Retina (tissue), 1 donor: ENCODE results near the gene SPECC1L.

Experiments
- DNase-seq: peaks from one replicate; pipeline ENCODE4 v3.0.0-alpha.2; 2016

SPECC1L gene

GRCh38 chr22:24416095-24416494 lies 145.5 kb downstream of the SPECC1L start:
- DNase-seq = no peak

DNA sequence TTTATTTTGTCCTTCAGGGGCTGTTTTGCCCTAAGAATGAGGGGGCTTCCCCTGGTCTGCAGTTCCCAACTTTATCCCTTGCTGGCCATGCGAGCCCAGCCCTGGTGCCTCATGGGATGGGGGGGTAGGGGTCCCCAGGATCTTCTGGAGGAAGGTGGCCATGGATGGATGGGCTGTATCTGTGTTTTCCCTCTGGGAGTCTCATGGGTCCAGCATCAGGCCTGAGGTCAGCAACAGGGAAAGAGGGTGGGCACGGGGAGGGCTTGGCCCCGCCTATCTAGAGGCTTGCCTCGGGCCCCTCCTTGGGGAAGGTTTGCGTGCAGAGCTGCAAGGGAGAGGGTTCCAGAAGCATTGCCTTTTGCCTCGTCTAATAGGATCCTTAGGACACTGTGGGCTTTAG lies 146.0 kb downstream of the SPECC1L start:
- no peak for DNase-seq

GRCh38 chr22:24417200-24417599 lies 146.6 kb downstream of the SPECC1L start:
- DNase-seq = no peak

DNA sequence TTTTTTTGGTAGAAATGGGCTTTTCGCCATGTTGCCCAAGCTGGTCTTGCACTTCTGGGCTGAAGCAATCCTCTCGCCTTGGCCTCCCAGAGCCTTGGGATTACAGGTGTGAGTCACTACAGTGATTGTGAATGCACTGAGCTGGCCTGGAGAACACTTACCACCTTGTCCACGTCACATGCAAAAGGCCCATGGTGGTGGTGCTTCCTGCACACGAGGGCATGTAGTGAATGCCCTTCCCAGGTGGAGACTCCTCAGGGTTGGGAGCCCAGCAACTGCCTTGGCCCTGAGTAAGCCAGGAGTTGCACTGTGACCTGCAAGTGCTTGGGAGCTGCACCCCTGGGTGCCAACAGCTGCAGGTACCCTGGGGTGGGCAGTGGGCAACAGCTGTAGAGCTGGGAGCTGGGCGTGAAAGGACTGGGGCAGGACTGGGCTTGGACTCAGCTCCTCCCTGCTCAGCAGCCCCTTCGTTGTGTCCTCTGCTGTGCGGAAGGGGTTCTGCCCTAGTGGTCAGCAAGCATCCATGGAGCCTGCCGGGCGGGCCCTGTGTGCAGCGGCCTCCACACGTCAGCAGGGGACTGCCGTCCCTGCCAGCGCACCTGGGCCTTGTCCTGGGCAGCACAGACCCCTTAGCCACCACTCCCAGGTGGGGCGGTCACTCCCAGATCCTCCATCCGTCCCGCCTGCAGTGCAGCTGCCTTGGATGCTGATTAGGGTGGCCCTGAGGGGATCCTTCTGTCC lies 147.4 kb downstream of the SPECC1L start:
- DNase-seq = no peak

- DNase-seq = no peak
These were observed 148.3 kb downstream of the SPECC1L start for GRCh38 chr22:24418786-24419474.

GRCh38 chr22:24419475-24419850 lies 148.8 kb downstream of the SPECC1L start:
- DNase-seq = no peak

- DNase-seq = peak; percentile 54
These were observed 149.7 kb downstream of the SPECC1L start for GRCh38 chr22:24420072-24420976.

- no peak for DNase-seq
These were observed 150.3 kb downstream of the SPECC1L start for GRCh38 chr22:24420977-24421343.

GRCh38 chr22:24421428-24421931 lies 150.8 kb downstream of the SPECC1L start:
- no peak for DNase-seq

DNA sequence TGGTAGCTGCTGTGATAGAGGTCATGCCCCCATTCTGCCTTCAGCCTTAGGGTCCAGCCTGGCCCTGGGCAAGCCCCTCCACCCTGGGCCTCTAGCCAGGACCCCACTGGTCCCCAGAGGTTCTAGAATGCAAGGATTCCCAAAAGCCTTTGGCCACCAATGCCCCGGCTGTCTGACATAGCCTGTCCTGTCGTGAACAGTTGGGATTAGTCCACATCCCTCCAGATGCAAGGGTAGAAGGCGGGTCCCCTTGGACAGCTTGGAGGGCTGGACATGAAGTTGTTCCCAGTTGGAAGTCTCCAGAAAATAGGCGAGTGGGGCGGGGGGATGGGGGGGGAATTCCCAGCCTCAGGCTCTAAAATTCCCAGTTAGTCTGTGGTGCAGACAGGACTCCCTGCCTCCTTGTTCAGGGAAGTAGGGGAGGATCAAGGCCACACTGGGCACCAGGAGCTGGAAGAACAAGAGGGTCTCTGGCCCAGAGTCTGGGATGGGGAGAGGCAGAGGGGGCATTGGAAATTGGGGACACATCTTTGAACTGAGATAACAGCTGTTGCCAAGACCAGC lies 151.6 kb downstream of the SPECC1L start:
- no peak for DNase-seq

DNA sequence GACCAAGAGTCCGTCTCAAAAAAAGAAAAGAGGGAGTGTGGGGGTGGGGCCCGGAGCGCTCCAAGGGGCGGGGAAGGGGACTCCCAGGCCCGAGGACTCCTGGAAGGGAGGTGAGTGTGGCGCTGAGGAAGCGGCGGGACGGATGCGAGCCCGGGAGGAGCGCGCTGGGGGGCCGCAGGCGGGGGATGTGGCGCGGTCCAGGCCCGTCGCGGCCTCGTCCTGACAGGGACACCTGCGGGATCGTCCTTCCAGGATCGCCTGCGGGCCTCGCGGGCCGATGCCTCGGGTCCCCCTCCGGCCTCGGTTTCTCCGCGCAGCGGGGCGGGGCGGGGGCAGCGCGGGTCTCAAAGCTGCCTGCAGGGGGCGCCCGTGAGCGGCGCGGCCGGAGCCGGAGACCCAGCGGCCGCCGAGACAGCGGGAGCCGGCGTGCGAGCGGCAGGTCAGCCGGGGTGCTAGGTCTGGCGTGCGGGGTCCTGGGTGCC lies 152.9 kb downstream of the SPECC1L start:
- DNase-seq = peak; percentile 59

- DNase-seq = peak; percentile 48
These were observed 153.6 kb downstream of the SPECC1L start for GRCh38 chr22:24424001-24424900.

DNA sequence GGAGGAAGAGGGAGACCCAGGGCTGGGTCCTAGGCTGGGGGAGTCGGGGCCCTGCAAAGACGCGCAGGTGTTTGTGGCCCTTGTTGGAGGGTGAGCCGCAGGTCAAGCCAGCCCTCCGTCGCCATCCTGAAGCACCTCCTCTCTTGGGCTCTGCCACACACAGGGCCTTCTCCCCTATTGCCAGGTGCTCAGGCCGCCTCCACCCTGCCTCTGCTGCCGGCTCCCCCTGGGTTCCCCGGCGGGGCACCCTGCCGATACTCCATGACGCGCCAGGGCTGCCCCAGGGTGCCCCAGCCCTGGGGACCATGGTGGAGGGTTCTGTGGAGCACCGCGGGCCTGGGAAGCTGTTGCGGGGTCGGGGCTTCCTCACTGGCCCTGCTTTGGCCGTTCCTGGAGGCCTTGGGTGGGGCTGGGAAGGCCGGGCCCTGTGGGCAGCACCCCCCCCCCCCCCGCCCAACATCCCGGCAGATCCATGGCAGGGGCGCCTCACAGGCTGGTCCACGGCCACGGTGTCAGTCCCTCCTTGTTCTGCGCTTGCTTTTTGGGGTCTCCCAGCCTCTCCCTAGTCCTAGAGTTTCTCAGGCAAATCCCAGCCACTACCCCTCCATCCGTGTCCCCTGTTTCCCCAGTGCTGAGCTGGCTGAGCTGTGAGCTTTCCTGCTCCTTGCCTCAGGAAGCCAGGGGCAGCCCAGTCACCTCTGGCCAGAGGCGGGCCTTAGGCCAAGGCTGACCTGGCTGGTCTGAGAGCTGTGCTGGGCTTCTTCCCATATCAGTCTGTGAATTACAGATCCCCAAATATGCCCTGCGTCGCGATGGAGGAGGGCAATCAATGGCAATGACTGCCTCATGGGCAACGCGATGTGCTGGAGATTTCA lies 154.5 kb downstream of the SPECC1L start:
- DNase-seq = no peak

DNA sequence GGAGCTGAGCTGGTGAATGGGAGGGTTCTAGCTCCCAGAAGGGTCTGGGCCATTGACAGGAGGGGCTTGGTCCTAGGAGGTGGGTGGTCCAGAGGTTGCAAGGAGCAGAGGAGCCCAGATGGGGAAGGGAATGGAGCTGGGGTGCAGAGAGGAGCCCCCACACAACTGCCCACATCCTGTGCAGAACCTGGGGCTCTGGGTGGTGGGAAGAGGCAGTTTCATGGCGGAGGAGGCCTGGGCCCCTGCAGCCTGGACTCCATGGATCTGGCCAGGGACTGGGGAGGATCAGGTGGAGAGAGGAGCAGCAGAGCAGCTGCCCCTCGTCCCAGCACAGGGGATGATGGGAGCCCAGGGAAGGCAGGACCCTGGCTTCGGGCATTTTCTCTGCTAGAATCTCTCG lies 155.8 kb downstream of the SPECC1L start:
- DNase-seq = no peak

- DNase-seq = no peak
These were observed 156.3 kb downstream of the SPECC1L start for GRCh38 chr22:24426851-24427499.

GRCh38 chr22:24427500-24428164 lies 157.0 kb downstream of the SPECC1L start, which contains the start of gene ADORA2A:
ADORA2A (plus strand) TSS chr22:24427599; CDS start chr22:24433405, 5,806 bp downstream.
- no peak for DNase-seq

- no peak for DNase-seq
These were observed 158.2 kb downstream of the SPECC1L start for GRCh38 chr22:24428751-24429410.

- no peak for DNase-seq
These were observed 159.1 kb downstream of the SPECC1L start for GRCh38 chr22:24429411-24430365.
